ENCODE measurements around the gene SGCD. TPM values are rescaled to one million over a fixed set of nuclear protein-coding genes. Genes with fewer than 3 reads are reported as not detected.

SGCD gene
- polyA plus RNA-seq, 1 experiment: 17.0 TPM

DNA sequence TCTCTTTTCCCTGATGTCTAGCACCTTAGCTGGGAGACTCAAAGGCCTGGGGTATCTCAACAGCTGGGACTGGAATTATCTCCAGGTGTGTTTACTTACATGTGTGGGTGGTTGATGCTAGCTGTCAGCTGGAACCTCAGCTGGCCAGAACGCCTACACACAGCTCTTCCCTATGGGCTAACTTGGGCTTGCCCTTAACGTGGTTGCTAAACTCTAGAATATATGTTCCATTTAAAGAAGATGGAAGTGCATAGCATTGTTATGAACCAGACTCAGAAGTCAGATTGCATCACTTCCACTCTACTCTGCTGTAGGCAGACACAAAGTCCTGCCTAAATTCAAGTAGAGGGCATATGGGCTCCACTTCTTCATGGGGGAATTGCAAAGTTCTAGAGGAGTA is 29.3 kb downstream of the SGCD start:
- POLR2A ChIA-PET: interaction anchor here (0.6 to 0.8 kb wide), 2 partner anchors 21 to 29 kb away, joined by 3 to 4 read pairs; partner anchors contain the start of gene SGCD
- Histone ChIP-seq H3K4me3 (ENCODE audit: low read depth, low read length) (no peak overlapping the region), H3K27me3 (ENCODE audit: control insufficient read depth, insufficient read depth, low read length) (no peaks in the 10 kb centered on the region), H3K36me3 (ENCODE audit: control insufficient read depth, insufficient read depth, low read length) (no peaks in the 10 kb centered on the region)
- DNase-seq (ENCODE audit: low read depth): no peak
- TF ChIP-seq, protein P1, sequence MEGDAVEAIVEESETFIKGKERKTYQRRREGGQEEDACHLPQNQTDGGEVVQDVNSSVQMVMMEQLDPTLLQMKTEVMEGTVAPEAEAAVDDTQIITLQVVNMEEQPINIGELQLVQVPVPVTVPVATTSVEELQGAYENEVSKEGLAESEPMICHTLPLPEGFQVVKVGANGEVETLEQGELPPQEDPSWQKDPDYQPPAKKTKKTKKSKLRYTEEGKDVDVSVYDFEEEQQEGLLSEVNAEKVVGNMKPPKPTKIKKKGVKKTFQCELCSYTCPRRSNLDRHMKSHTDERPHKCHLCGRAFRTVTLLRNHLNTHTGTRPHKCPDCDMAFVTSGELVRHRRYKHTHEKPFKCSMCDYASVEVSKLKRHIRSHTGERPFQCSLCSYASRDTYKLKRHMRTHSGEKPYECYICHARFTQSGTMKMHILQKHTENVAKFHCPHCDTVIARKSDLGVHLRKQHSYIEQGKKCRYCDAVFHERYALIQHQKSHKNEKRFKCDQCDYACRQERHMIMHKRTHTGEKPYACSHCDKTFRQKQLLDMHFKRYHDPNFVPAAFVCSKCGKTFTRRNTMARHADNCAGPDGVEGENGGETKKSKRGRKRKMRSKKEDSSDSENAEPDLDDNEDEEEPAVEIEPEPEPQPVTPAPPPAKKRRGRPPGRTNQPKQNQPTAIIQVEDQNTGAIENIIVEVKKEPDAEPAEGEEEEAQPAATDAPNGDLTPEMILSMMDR (IDR thresholded peaks at IDR 0.05; ENCODE audit: insufficient read depth, low read depth, low read length): no peak
- CTCF ChIA-PET: interaction anchor here (1.6 kb wide), 1 partner anchor 460 kb away, joined by 3 read pairs; no protein-coding TSS in a partner anchor

DNA sequence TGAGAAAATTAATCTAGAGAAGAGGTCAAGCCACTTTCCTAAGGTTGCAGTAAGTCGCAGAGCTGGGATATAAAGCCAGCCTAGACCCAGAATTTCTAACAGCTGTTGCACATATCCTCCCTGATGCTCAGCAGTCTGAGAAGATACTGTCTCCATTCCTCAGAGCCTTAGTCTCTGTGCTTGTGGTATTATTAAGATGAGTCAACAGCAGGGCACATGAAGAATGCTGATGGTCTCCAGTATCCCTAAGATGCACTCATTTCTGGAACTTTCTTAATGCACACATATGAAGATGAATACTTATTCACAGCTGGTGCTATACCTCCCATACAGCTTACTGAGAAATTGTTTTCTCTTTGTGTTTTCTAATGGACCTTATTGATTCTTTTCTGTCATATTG is 32.5 kb downstream of the SGCD start:
- DNase-seq (ENCODE audit: low read depth): peak; percentile 78
- Histone ChIP-seq H3K4me3 (ENCODE audit: low read depth, low read length) (no peak overlapping the region), H3K27me3 (ENCODE audit: control insufficient read depth, insufficient read depth, low read length) (no peaks in the 10 kb centered on the region), H3K36me3 (ENCODE audit: control insufficient read depth, insufficient read depth, low read length) (no peaks in the 10 kb centered on the region)
- ChIA-PET CTCF (interaction anchor here (1.4 kb wide), 1 partner anchor 263 kb away, joined by 3 read pairs; no protein-coding TSS in a partner anchor), POLR2A (no interaction called here)
- TF ChIP-seq, protein P1 (IDR thresholded peaks at IDR 0.05; ENCODE audit: insufficient read depth, low read depth, low read length): no peak

DNA sequence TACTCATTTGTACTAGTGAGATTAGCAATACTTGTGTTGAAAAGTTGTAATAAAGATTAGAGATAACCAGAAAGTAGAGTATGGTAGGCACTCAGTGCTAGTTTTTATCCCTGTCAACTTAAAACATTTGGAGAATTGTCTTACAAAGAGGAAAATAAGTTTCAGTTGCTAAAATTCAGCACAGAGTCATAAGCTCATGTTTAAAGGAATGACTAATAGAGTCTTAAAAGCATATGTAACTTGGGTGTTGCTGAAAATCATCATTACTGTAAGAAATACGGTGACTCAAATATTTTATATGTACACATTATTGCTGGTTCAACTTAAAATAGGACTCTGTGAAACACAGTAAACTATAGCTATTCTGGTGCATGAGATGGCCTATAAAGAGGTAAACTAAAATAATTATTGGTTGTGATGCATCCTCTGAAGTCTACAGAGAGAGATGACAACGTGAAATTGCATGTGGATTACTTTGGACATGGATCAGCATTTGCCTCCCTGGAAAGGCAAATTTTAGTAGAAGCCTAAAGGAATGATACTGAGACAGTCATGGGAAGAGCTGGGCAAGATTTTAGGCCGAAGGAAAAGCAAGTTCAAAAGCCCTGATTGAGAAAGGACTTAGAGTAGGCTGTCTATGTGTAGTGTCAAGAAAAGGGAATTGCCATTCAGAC is 34.6 kb downstream of the SGCD start:
- H3K27me3 ChIP-seq (ENCODE audit: control insufficient read depth, insufficient read depth, low read length): no peaks in the 10 kb centered on the region
- peak; percentile 56 for DNase-seq (ENCODE audit: low read depth)
- TF ChIP-seq, protein P1 (IDR thresholded peaks at IDR 0.05; ENCODE audit: insufficient read depth, low read depth, low read length): no peak
- ChIA-PET POLR2A (interaction anchor here (0.6 kb wide), 2 partner anchors 283 to 414 kb away, joined by 3 to 9 read pairs; no protein-coding TSS in a partner anchor), CTCF (no interaction called here)
- no peaks in the 10 kb centered on the region for H3K36me3 ChIP-seq (ENCODE audit: control insufficient read depth, insufficient read depth, low read length)
- no peak overlapping the region for H3K4me3 ChIP-seq (ENCODE audit: low read depth, low read length)

DNA sequence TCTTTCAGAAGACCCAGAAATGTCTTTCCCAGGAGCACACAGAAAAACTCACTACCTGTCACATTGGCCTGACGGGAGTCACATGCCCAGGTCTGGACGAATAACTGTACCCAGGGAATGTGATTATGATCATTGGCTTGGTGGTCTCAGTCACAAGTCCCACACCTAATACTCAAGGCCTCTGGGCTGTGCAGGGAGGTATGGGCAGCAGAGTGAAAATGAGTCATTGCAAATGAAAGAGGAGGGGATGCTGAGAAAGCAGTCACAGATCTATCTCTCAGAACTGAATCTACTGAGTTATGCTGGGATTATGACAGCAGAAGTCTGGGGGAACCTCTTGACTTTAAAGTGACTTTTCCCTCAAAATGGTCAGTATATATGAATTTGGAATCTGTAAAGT is 36.9 kb downstream of the SGCD start:
- TF ChIP-seq, protein P1 (IDR thresholded peaks at IDR 0.05; ENCODE audit: insufficient read depth, low read depth, low read length): no peak
- ChIA-PET CTCF (interaction anchor here (1.3 kb wide), 1 partner anchor 420 kb away, joined by 3 read pairs; no protein-coding TSS in a partner anchor), POLR2A (no interaction called here)
- no peaks in the 10 kb centered on the region for H3K36me3 ChIP-seq (ENCODE audit: control insufficient read depth, insufficient read depth, low read length)
- DNase-seq (ENCODE audit: low read depth): no peak
- H3K27me3 ChIP-seq (ENCODE audit: control insufficient read depth, insufficient read depth, low read length): no peaks in the 10 kb centered on the region
- H3K4me3 ChIP-seq (ENCODE audit: low read depth, low read length): no peak overlapping the region

DNA sequence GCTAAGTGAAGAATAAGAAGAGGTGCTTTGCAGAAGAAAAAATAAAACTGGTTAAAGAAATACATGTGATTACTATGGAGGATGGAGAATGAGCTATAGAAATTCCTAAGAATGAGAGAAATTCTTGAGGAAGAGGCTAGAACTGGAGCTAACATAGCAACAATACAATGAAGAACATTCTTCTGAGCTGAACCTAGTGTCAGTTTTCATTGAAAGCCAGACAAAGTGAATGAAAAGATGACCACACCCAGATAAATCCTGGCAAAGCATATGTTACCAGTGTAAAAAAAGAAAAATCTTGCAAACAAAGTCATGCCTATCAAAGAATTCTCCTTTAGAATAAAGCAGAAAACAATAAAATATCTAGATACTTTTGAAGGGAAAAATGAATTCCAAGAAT is 39.6 kb downstream of the SGCD start:
- H3K4me3 ChIP-seq (ENCODE audit: low read depth, low read length): no peak overlapping the region
- no peak for DNase-seq (ENCODE audit: low read depth)
- H3K27me3 ChIP-seq (ENCODE audit: control insufficient read depth, insufficient read depth, low read length): no peaks in the 10 kb centered on the region
- no peaks in the 10 kb centered on the region for H3K36me3 ChIP-seq (ENCODE audit: control insufficient read depth, insufficient read depth, low read length)
- ChIA-PET POLR2A (no interaction called here), CTCF (interaction anchor here (1.0 kb wide), 1 partner anchor 422 kb away, joined by 3 read pairs; no protein-coding TSS in a partner anchor)
- TF ChIP-seq, protein P1 (IDR thresholded peaks at IDR 0.05; ENCODE audit: insufficient read depth, low read depth, low read length): no peak

Data from BJ (cell line).